ENCODE measurements around the gene NPW.

The NPW gene

GRCh38 chr16:2019518-2019920 lies at the start of gene NPW:
TSS of gene NPW (plus strand) at chr16:2019785.
- DNase-seq (ENCODE audit: low spot score): no peak

GRCh38 chr16:1971796-1972489 lies 47.6 kb upstream of the NPW start, which contains the start of gene TBL3:
TSS of gene TBL3 (plus strand) at chr16:1972053. CDS start at chr16:1972165, 112 bp downstream.
- DNase-seq (ENCODE audit: low spot score): peak; percentile 95

GRCh38 chr16:1972490-1972877 lies 47.1 kb upstream of the NPW start:
- no peak for DNase-seq (ENCODE audit: low spot score)

GRCh38 chr16:1973461-1974156 lies 46.0 kb upstream of the NPW start:
- DNase-seq (ENCODE audit: low spot score): no peak

GRCh38 chr16:1974157-1975070 lies 45.2 kb upstream of the NPW start:
- no peak for DNase-seq (ENCODE audit: low spot score)

GRCh38 chr16:1975432-1976215 lies 44.0 kb upstream of the NPW start:
- DNase-seq (ENCODE audit: low spot score): no peak

GRCh38 chr16:1976216-1976520 lies 43.4 kb upstream of the NPW start:
- DNase-seq (ENCODE audit: low spot score): no peak

GRCh38 chr16:1976951-1977874 lies 42.4 kb upstream of the NPW start:
- no peak for DNase-seq (ENCODE audit: low spot score)

GRCh38 chr16:1977875-1978268 lies 41.7 kb upstream of the NPW start:
- no peak for DNase-seq (ENCODE audit: low spot score)

- DNase-seq (ENCODE audit: low spot score): no peak
These were observed 41.0 kb upstream of the NPW start for GRCh38 chr16:1978476-1979120.

- DNase-seq (ENCODE audit: low spot score): no peak
These were observed 40.1 kb upstream of the NPW start for GRCh38 chr16:1979271-1980029.

GRCh38 chr16:1980030-1980769 lies 39.4 kb upstream of the NPW start:
- no peak for DNase-seq (ENCODE audit: low spot score)

- no peak for DNase-seq (ENCODE audit: low spot score)
These were observed 38.9 kb upstream of the NPW start for GRCh38 chr16:1980770-1981087.

- DNase-seq (ENCODE audit: low spot score): no peak
These were observed 38.2 kb upstream of the NPW start, which contains the start of gene NOXO1 for GRCh38 chr16:1981398-1981836. TSS of gene NOXO1 (minus strand) at chr16:1981469. CDS start at chr16:1981179, 290 bp downstream.

- DNase-seq (ENCODE audit: low spot score): peak; percentile 65
These were observed 37.6 kb upstream of the NPW start for GRCh38 chr16:1982013-1982433.

- no peak for DNase-seq (ENCODE audit: low spot score)
These were observed 36.5 kb upstream of the NPW start for GRCh38 chr16:1982991-1983543.

GRCh38 chr16:1983544-1984346 lies 35.8 kb upstream of the NPW start, which contains the start of gene GFER:
TSS of gene GFER (plus strand) at chr16:1984193. CDS start at chr16:1984219, 26 bp downstream.
- peak; percentile 91 for DNase-seq (ENCODE audit: low spot score)
